DOHH2 (cell line): ENCODE results near the gene PPP1R7.

Experiments
- EZH2phosphoT487 ChIP-seq: fragments of 200-600 bp; sonication (generic); IDR thresholded peaks from 2 replicates; pipeline ENCODE4 v1.6.1; 2017; ENCODE audit warnings: borderline replicate concordance, mild to moderate bottlenecking, antibody characterized with exemption, low read length, moderate library complexity, mixed read lengths
- TF ChIP-seq, protein P1 (sequence below): fragments of 200-600 bp; sonication (generic); IDR thresholded peaks from one replicate; pipeline ENCODE4 v1.5.1; 2014; ENCODE audit warnings: antibody characterized with exemption, mild to moderate bottlenecking, low read depth, low read length; ENCODE audit not compliant: poor library complexity, severe bottlenecking

DNA sequence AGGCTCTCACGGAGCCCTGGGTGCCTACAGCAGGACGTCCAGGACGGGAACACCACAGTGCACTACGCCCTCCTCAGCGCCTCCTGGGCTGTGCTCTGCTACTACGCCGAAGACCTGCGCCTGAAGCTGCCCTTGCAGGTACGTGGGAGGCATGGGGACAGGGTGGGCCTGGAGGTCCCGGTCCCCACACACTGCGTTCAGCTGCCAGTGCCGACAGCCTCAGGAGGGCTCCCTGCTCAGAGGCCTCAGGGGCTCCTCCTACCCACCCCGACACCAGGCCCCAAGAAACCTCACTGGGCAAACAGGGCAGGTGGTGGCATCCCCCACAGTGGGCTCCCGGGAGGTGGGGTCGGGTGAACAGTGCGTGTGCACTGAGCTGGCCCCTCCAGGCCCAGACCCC lies 49.0 kb downstream of the PPP1R7 start:
- TF ChIP-seq, protein P1, sequence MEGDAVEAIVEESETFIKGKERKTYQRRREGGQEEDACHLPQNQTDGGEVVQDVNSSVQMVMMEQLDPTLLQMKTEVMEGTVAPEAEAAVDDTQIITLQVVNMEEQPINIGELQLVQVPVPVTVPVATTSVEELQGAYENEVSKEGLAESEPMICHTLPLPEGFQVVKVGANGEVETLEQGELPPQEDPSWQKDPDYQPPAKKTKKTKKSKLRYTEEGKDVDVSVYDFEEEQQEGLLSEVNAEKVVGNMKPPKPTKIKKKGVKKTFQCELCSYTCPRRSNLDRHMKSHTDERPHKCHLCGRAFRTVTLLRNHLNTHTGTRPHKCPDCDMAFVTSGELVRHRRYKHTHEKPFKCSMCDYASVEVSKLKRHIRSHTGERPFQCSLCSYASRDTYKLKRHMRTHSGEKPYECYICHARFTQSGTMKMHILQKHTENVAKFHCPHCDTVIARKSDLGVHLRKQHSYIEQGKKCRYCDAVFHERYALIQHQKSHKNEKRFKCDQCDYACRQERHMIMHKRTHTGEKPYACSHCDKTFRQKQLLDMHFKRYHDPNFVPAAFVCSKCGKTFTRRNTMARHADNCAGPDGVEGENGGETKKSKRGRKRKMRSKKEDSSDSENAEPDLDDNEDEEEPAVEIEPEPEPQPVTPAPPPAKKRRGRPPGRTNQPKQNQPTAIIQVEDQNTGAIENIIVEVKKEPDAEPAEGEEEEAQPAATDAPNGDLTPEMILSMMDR, result no peak
- no peak for TF ChIP-seq EZH2phosphoT487
